Measurements from ENCODE around the gene C19orf38. TPM values are rescaled to one million over a fixed set of nuclear protein-coding genes. Genes with fewer than 3 reads are reported as not detected.

Gene C19orf38
- total RNA-seq, 1 experiment from 2014 or later: not detected

- H3K27ac Mint-ChIP-seq (ENCODE audit: unreplicated experiment): no peak overlapping the region
- H3K4me1 Mint-ChIP-seq (ENCODE audit: low read depth, unreplicated experiment): peaks cover 3% of the 10 kb centered on the region
These were observed 36.1 kb downstream of the C19orf38 start for GRCh38 chr19:10884274-10884673.

GRCh38 chr19:10885201-10886169 is 37.3 kb downstream of the C19orf38 start:
- Mint-ChIP-seq H3K4me1 (ENCODE audit: low read depth, unreplicated experiment) (no peaks in the 10 kb centered on the region), H3K4me3 (ENCODE audit: low read depth, unreplicated experiment) (no peak overlapping the region), H3K36me3 (ENCODE audit: insufficient read depth, unreplicated experiment) (no peaks in the 10 kb centered on the region), H3K27ac (ENCODE audit: unreplicated experiment) (no peak overlapping the region), H3K27me3 (ENCODE audit: unreplicated experiment) (no peaks in the 10 kb centered on the region), H3K9me3 (ENCODE audit: low read depth, unreplicated experiment) (no peaks in the 10 kb centered on the region)
- no peak for DNase-seq
- CTCF ChIA-PET: interaction anchor here (0.6 kb wide), 1 partner anchor 16 kb away, joined by 5 read pairs; no protein-coding TSS in a partner anchor
- no peak for TF ChIP-seq CTCF (IDR thresholded peaks at IDR 0.05; ENCODE audit: unreplicated experiment)
- no TSS peak for BruUV-seq (replicated peaks)
- intact Hi-C loops (cut with micrococcal nuclease; ENCODE audit: unreplicated experiment): no loop called here

More at GRCh38 chr19:10884274-10884673, 36.1 kb downstream of the C19orf38 start:
- intact Hi-C loops (cut with micrococcal nuclease; ENCODE audit: unreplicated experiment): no loop called here
- Mint-ChIP-seq H3K36me3 (ENCODE audit: insufficient read depth, unreplicated experiment) (peaks cover 2% of the 10 kb centered on the region), H3K4me3 (ENCODE audit: low read depth, unreplicated experiment) (no peak overlapping the region), H3K27me3 (ENCODE audit: unreplicated experiment) (no peaks in the 10 kb centered on the region), H3K9me3 (ENCODE audit: low read depth, unreplicated experiment) (no peaks in the 10 kb centered on the region)
- DNase-seq: no peak
- no peak for TF ChIP-seq CTCF (IDR thresholded peaks at IDR 0.05; ENCODE audit: unreplicated experiment)
- BruUV-seq (replicated peaks): no TSS peak
- CTCF ChIA-PET: no interaction called here

GRCh38 chr19:10887616-10888367 is 39.6 kb downstream of the C19orf38 start:
- H3K9me3 Mint-ChIP-seq (ENCODE audit: low read depth, unreplicated experiment): no peaks in the 10 kb centered on the region
- CTCF ChIA-PET: interaction anchor here (0.5 kb wide), 1 partner anchor 49 kb away, joined by 3 read pairs; no protein-coding TSS in a partner anchor
- no peaks in the 10 kb centered on the region for H3K27me3 Mint-ChIP-seq (ENCODE audit: unreplicated experiment)
- no peak overlapping the region for H3K4me3 Mint-ChIP-seq (ENCODE audit: low read depth, unreplicated experiment)
- H3K4me1 Mint-ChIP-seq (ENCODE audit: low read depth, unreplicated experiment): no peaks in the 10 kb centered on the region
- intact Hi-C loops (cut with micrococcal nuclease; ENCODE audit: unreplicated experiment): no loop called here
- DNase-seq: no peak
- no TSS peak for BruUV-seq (replicated peaks)
- H3K27ac Mint-ChIP-seq (ENCODE audit: unreplicated experiment): no peak overlapping the region
- H3K36me3 Mint-ChIP-seq (ENCODE audit: insufficient read depth, unreplicated experiment): no peaks in the 10 kb centered on the region
- TF ChIP-seq CTCF (IDR thresholded peaks at IDR 0.05; ENCODE audit: unreplicated experiment): no peak

GRCh38 chr19:10888421-10888866 is 40.2 kb downstream of the C19orf38 start:
- Mint-ChIP-seq H3K4me1 (ENCODE audit: low read depth, unreplicated experiment) (no peaks in the 10 kb centered on the region), H3K36me3 (ENCODE audit: insufficient read depth, unreplicated experiment) (no peaks in the 10 kb centered on the region), H3K27me3 (ENCODE audit: unreplicated experiment) (no peaks in the 10 kb centered on the region), H3K27ac (ENCODE audit: unreplicated experiment) (no peak overlapping the region), H3K9me3 (ENCODE audit: low read depth, unreplicated experiment) (no peaks in the 10 kb centered on the region), H3K4me3 (ENCODE audit: low read depth, unreplicated experiment) (no peak overlapping the region)
- no peak for DNase-seq
- no TSS peak for BruUV-seq (replicated peaks)
- CTCF ChIA-PET: no interaction called here
- no peak for TF ChIP-seq CTCF (IDR thresholded peaks at IDR 0.05; ENCODE audit: unreplicated experiment)
- intact Hi-C loops (cut with micrococcal nuclease; ENCODE audit: unreplicated experiment): no loop called here
